Retinal pigment epithelial cell (primary cell): ENCODE data around the gene ZNF638.

Experiments
- DNase-seq: peaks from one replicate; pipeline ENCODE4 v3.0.0-alpha.2; 2010; ENCODE audit warnings: low read depth
- H3K4me3 ChIP-seq: 2 replicates; pipeline ENCODE4 v1.5.1; 2011; ENCODE audit warnings: mild to moderate bottlenecking, low read length, control low read depth, moderate library complexity
- CTCF ChIP-seq: conservative IDR thresholded peaks from 2 replicates; pipeline ENCODE4 v1.5.1; 2011; ENCODE audit warnings: low read depth, low read length, control low read depth, inconsistent platforms

The ZNF638 gene

GRCh38 chr2:71336384-71336783 is 4.8 kb downstream of the ZNF638 start:
- no peak overlapping the region for H3K4me3 ChIP-seq
- DNase-seq, result no peak
- no peak for TF ChIP-seq CTCF

GRCh38 chr2:71336802-71337201 is 5.2 kb downstream of the ZNF638 start:
- no peak for TF ChIP-seq CTCF
- DNase-seq, result no peak
- no peak overlapping the region for H3K4me3 ChIP-seq

- DNase-seq, result no peak
These were observed 6.2 kb downstream of the ZNF638 start for GRCh38 chr2:71337776-71338175.

GRCh38 chr2:71339685-71340084 is 8.1 kb downstream of the ZNF638 start:
- no peak for TF ChIP-seq CTCF
- no peak for DNase-seq
- no peak overlapping the region for H3K4me3 ChIP-seq

More at GRCh38 chr2:71337776-71338175, 6.2 kb downstream of the ZNF638 start:
- H3K4me3 ChIP-seq, result no peak overlapping the region
- TF ChIP-seq CTCF, result no peak

- TF ChIP-seq CTCF, result no peak
- H3K4me3 ChIP-seq, result no peak overlapping the region
- no peak for DNase-seq
These were observed 8.6 kb downstream of the ZNF638 start for GRCh38 chr2:71340176-71340575.

- H3K4me3 ChIP-seq, result no peak overlapping the region
- no peak for TF ChIP-seq CTCF
- DNase-seq, result no peak
These were observed 10.1 kb downstream of the ZNF638 start for GRCh38 chr2:71341645-71342044.

- no peak for TF ChIP-seq CTCF
- DNase-seq, result no peak
- no peak overlapping the region for H3K4me3 ChIP-seq
These were observed 14.5 kb downstream of the ZNF638 start for GRCh38 chr2:71346065-71346464.
